OCI-LY7 (cell line): Measurements from ENCODE around the gene FBRSL1. TPM values are rescaled to one million over a fixed set of nuclear protein-coding genes. Genes with fewer than 3 reads are reported as not detected.

Experiments
- BruUV-seq: library from RNA; stranded (reverse); fragments of 400-500 nt; replicated peaks from 2 replicates; lab custom pipeline; 2021; lab: Mats Ljungman, UMichigan
- CTCF ChIA-PET: fragments of 300-600 bp; sonication (Branson Sonifier 250); formaldehyde crosslinking; loops from one replicate; lab custom pipeline; 2022; ENCODE audit warnings: antibody characterized with exemption; ENCODE audit not compliant: unreplicated experiment; lab: Charles Lee
- POLR2A ChIA-PET: fragments of 300-600 bp; sonication (Branson Sonifier 250); formaldehyde crosslinking; loops from one replicate; lab custom pipeline; 2022; ENCODE audit warnings: antibody characterized with exemption; lab: Charles Lee
- DNase-seq: peaks from one replicate; pipeline ENCODE4 v3.0.0-alpha.2; 2015; ENCODE audit warnings: low spot score
- H2AFZ ChIP-seq: fragments of 200-600 bp; sonication (generic), shearing (Covaris generic); 2 replicates; pipeline ENCODE4 v1.6.1; 2014; ENCODE audit warnings: mild to moderate bottlenecking, antibody characterized with exemption, low read length, moderate library complexity
- H3K27ac ChIP-seq: fragments of 200-600 bp; sonication (generic); 2 replicates; pipeline ENCODE4 v1.5.1; 2014; ENCODE audit warnings: mixed run types, low read depth, mild to moderate bottlenecking, moderate library complexity, low read length, inconsistent platforms; ENCODE audit not compliant: poor library complexity, severe bottlenecking
- H3K36me3 ChIP-seq: fragments of 200-600 bp; sonication (generic); 2 replicates; pipeline ENCODE4 v1.6.1; 2014; ENCODE audit warnings: mild to moderate bottlenecking, antibody characterized with exemption, low read length, moderate library complexity, mixed read lengths; ENCODE audit not compliant: insufficient read depth
- H3K4me1 ChIP-seq: fragments of 200-600 bp; sonication (generic); 2 replicates; pipeline ENCODE4 v1.5.1; 2014; ENCODE audit warnings: mild to moderate bottlenecking, low read length; ENCODE audit not compliant: insufficient read depth, poor library complexity, severe bottlenecking
- H3K4me2 ChIP-seq: fragments of 200-600 bp; sonication (generic); 2 replicates; pipeline ENCODE4 v1.6.1; 2014; ENCODE audit warnings: mild to moderate bottlenecking, low read length
- H3K4me3 ChIP-seq: fragments of 200-600 bp; sonication (generic); 2 replicates; pipeline ENCODE4 v1.5.1; 2014; ENCODE audit warnings: mild to moderate bottlenecking, low read depth, low read length; ENCODE audit not compliant: poor library complexity, severe bottlenecking
- H3K79me2 ChIP-seq: fragments of 200-600 bp; sonication (generic); 2 replicates; pipeline ENCODE4 v1.6.1; 2016; ENCODE audit warnings: low read depth, mild to moderate bottlenecking, low read length, moderate library complexity, mixed read lengths; ENCODE audit not compliant: insufficient read depth
- H3K9me2 ChIP-seq: fragments of 200-600 bp; sonication (generic); 2 replicates; pipeline ENCODE4 v1.6.1; 2016; ENCODE audit warnings: mild to moderate bottlenecking, low read length, mixed read lengths; ENCODE audit not compliant: insufficient read depth
- H3K9me3 ChIP-seq: fragments of 200-600 bp; sonication (generic); 2 replicates; pipeline ENCODE4 v1.6.1; 2014; ENCODE audit warnings: mild to moderate bottlenecking, mixed run types, low read length, mixed read lengths
- H4K20me1 ChIP-seq: fragments of 200-600 bp; sonication (generic); 2 replicates; pipeline ENCODE4 v1.6.1; 2014; ENCODE audit warnings: mild to moderate bottlenecking, antibody characterized with exemption, low read length, moderate library complexity, mixed read lengths; ENCODE audit not compliant: insufficient read depth
- CTCF ChIP-seq: fragments of 200-600 bp; sonication (generic); conservative IDR thresholded peaks from 2 replicates; pipeline ENCODE4 v1.5.1; 2014; ENCODE audit warnings: mild to moderate bottlenecking, antibody characterized with exemption, low read length, moderate library complexity, mixed read lengths
- EZH2phosphoT487 ChIP-seq: fragments of 200-600 bp; sonication (generic); IDR thresholded peaks from 2 replicates; pipeline ENCODE4 v1.6.1; 2018; ENCODE audit warnings: low read depth, borderline replicate concordance, mild to moderate bottlenecking, mixed run types, antibody characterized with exemption, low read length, moderate library complexity, mixed read lengths
- intact Hi-C: fragments of 100-400 bp; cut with micrococcal nuclease; formaldehyde crosslinking; loops from one replicate; pipeline ENCODE4 v1.10.0; 2022; ENCODE audit not compliant: unreplicated experiment
- total RNA-seq, 2 experiments: library from RNA; depleted of rRNA in 1 of 2; stranded (reverse); fragments of >200 nt in 1 of 2; shearing (Covaris generic) in 1 of 2; gene quantifications; 2 replicates each; pipeline ENCODE4 v1.2.3, GENCODE V29; 2014 to 2022

The FBRSL1 gene
- total RNA-seq, 2 experiments from 2014 or later = 24.6 to 87.8 TPM

DNA sequence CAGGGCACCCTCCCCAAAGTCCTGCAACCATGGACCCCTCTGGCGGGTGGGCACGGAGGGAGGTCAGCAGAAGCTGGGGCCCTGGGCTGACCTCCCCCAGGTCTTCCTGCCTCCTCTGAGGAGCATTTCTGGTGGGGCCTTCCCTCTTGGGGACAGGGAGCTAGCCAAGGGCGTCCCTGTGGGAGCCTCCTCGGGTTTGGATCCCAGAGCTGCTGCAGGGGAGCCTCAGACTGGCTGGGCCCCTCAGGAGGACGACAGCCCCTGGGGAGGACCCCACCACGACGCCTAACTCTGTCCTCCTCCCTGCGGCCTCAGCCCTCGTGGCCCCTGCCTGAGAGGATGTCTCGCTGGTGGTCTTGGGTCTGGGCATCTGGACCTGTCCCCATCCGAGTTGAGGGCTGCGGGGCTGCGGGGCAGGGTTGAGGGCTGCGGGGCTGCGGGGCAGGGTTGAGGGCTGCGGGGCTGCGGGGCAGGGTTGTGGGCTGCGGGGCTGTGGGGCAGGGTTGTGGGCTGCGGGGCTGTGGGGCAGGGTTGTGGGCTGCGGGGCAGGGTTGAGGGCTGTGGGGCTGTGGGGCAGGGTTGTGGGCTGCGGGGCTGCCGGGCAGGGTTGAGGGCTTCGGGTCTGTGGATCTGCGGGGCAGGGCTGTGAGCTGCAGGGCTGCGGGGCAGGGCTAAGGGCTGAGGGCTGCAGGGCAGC lies 37.4 kb downstream of the FBRSL1 start:
- Histone ChIP-seq H3K4me3 (no peak overlapping the region), H3K4me1 (no peaks in the 10 kb centered on the region), H4K20me1 (no peaks in the 10 kb centered on the region; the same call in 1 of the 2 replicates), H2AFZ (no peak overlapping the region), H3K4me2 (no peak overlapping the region), H3K36me3 (no peaks in the 10 kb centered on the region), H3K9me3 (no peaks in the 10 kb centered on the region), H3K9me2 (no peaks in the 10 kb centered on the region), H3K27ac (no peak overlapping the region), H3K79me2 (no peaks in the 10 kb centered on the region)
- BruUV-seq = no TSS peak
- no peak for TF ChIP-seq EZH2phosphoT487
- no peak for TF ChIP-seq CTCF
- intact Hi-C loops = no loop called here
- ChIA-PET POLR2A (no interaction called here), CTCF (no interaction called here)
- DNase-seq = no peak

GRCh38 chr12:132527883-132528264 lies 37.9 kb downstream of the FBRSL1 start:
- no peak for DNase-seq
- Histone ChIP-seq H3K4me3 (no peak overlapping the region), H3K79me2 (no peaks in the 10 kb centered on the region), H2AFZ (no peak overlapping the region), H3K9me3 (no peaks in the 10 kb centered on the region), H3K4me2 (no peak overlapping the region), H3K9me2 (no peaks in the 10 kb centered on the region), H4K20me1 (no peaks in the 10 kb centered on the region; the same call in 1 of the 2 replicates), H3K36me3 (no peaks in the 10 kb centered on the region), H3K27ac (no peak overlapping the region), H3K4me1 (no peaks in the 10 kb centered on the region)
- no TSS peak for BruUV-seq
- ChIA-PET CTCF (no interaction called here), POLR2A (no interaction called here)
- no peak for TF ChIP-seq EZH2phosphoT487
- TF ChIP-seq CTCF = no peak
- intact Hi-C loops = no loop called here

DNA sequence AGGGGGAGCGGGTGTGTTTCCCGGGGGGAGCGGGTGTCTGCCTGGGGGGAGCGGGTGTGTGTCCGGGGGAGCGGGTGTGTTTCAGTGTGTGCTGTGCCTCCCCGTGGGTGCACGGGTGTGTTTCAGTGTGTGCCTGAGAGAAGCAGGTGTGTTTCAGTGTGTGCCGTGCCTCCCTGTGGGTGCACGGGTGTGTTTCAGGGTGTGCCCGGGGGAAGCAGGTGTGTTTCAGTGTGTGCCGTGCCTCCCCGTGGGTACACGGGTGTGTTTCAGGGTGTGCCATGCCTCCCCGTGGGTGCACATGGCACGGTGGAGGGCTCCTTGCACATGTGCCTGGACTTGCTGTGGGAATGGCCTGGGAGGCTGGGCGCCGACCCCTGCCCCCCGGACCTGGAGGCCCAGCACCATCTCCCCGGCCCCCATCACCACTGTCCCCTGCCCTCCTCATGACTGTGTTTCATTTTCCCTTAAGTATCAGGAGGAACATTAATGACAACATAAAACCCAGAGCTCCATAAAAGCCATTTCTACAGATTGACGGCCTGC lies 38.7 kb downstream of the FBRSL1 start:
- ChIA-PET CTCF (no interaction called here), POLR2A (no interaction called here)
- Histone ChIP-seq H2AFZ (no peak overlapping the region), H3K4me3 (no peak overlapping the region), H3K36me3 (no peaks in the 10 kb centered on the region), H3K27ac (no peak overlapping the region), H3K79me2 (no peaks in the 10 kb centered on the region), H3K9me3 (no peaks in the 10 kb centered on the region), H4K20me1 (no peaks in the 10 kb centered on the region; the same call in 1 of the 2 replicates), H3K4me2 (no peak overlapping the region), H3K4me1 (no peaks in the 10 kb centered on the region), H3K9me2 (no peaks in the 10 kb centered on the region)
- intact Hi-C loops = no loop called here
- DNase-seq = no peak
- TF ChIP-seq CTCF (no peak), EZH2phosphoT487 (no peak)
- BruUV-seq = no TSS peak
